Kidney (tissue), 14 donors: ENCODE data around the gene P2RX7. TPM values are rescaled to one million over a fixed set of nuclear protein-coding genes. Genes with fewer than 3 reads are reported as not detected.

Experiments
- DNase-seq, 5 donors: peaks; one replicate each; pipeline ENCODE4 v3.0.0-alpha.2; 2013 to 2020
- FAIRE-seq: peaks from 2 replicates; lab custom pipeline; 2012; peaks lifted over from hg19 to GRCh38; lab: Jason Lieb, UNC
- H3K27ac ChIP-seq, 2 donors: one replicate each; pipeline ENCODE4 v1.7.0; 2013; ENCODE audit warnings: low read depth in 2 of 2, low read length in 2 of 2, inconsistent platforms in 1 of 2
- H3K27me3 ChIP-seq: one replicate; pipeline ENCODE4 v1.7.1; 2013; ENCODE audit warnings: low read length, inconsistent platforms; ENCODE audit not compliant: control insufficient read depth, insufficient read depth
- H3K36me3 ChIP-seq, 3 donors: one replicate each; pipeline versions ENCODE4 v1.7.0 to v1.7.1; 2013; ENCODE audit warnings: low read length in 3 of 3, control low read depth in 1 of 3, inconsistent platforms in 1 of 3; ENCODE audit not compliant: insufficient read depth in 3 of 3, control insufficient read depth in 2 of 3
- H3K4me1 ChIP-seq, 3 donors: one replicate each; pipeline versions ENCODE4 v1.7.0 to v1.7.1; 2013; ENCODE audit warnings: low read length in 3 of 3, inconsistent platforms in 1 of 3, low read depth in 1 of 3; ENCODE audit not compliant: control insufficient read depth in 2 of 3, insufficient read depth in 2 of 3
- H3K4me3 ChIP-seq, 3 donors: one replicate each; pipeline versions ENCODE4 v1.7.0 to v1.8.1; 2013; ENCODE audit warnings: low read length in 3 of 3, control low read depth in 1 of 3, inconsistent platforms in 1 of 3
- H3K9ac ChIP-seq, 3 donors: one replicate each; pipeline versions ENCODE4 v1.7.0 to v1.7.1; 2013; ENCODE audit warnings: low read length in 3 of 3, control low read depth in 1 of 3, inconsistent platforms in 1 of 3
- H3K9me3 ChIP-seq, 3 donors: one replicate each; pipeline versions ENCODE4 v1.7.0 to v1.7.1; 2013; ENCODE audit warnings: low read length in 3 of 3, control low read depth in 1 of 3, inconsistent platforms in 1 of 3; ENCODE audit not compliant: control insufficient read depth in 2 of 3, insufficient read depth in 1 of 3
- intact Hi-C: fragments of 100-400 bp; cut with DNase I; formaldehyde crosslinking; loops from one replicate; pipeline ENCODE4 v1.11.1; 2022
- polyA plus RNA-seq: library from polyadenylated mRNA; stranded (reverse); fragments of 350-450 nt; fragmentation: Illumina TruSeq; extraction: RNeasy Lipid Tissue Mini Kit (QIAGEN cat#74804); gene quantifications from one replicate; pipeline ENCODE4 v1.2.3, GENCODE V29; 2014; ENCODE audit warnings: low read depth, low replicate concordance; ENCODE audit not compliant: insufficient read depth
- total RNA-seq: library from RNA; stranded (reverse); fragmentation: NEBNext Ultra II Directional; extraction: Animal tissue kit (Norgen Biotek cat#: 25700); gene quantifications from one replicate; pipeline ENCODE4 v1.2.1, GENCODE V29; 2021
- TF ChIP-seq, protein P1 (sequence below): IDR thresholded peaks from 3 replicates; pipeline ENCODE4 v1.5.1; 2012; ENCODE audit warnings: mild to moderate bottlenecking, moderate library complexity, borderline replicate concordance; ENCODE audit not compliant: insufficient read depth; ENCODE audit errors: extremely low read depth
- donor health status: control.
- donor health status: control.
- donor health status: control.
- donor health status: control.
- donor health status: control.
- donor health status: DM: yes; HTN: yes; CAD: no.
- donor health status: Normal renal cell carcinoma (clear cell type).

P2RX7 gene
- total and polyA plus RNA-seq, 2 donors from 2014 or later: 0.45 to 3.5 TPM

DNA sequence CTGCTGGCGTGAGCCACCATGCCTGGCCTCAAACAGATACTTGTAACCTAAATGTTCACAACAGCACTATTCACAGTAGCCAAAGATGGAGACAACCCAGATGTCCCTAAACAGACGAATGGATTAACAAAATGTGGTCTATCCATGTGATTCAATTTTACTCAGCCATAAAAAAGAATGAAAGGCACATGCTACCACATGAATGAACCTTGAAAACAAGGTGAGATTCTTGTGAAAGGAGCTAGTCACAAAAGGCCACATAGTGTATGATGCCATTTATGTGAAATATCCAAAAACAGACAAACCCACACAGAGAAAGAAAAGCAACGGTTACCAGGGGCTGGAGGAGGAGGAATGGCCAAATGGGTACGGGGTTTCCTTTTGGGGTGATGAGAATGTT lies 19.6 kb upstream of the P2RX7 start:
- H3K36me3 ChIP-seq: no peaks in the 10 kb centered on the region
- no peak overlapping the region for H3K27ac ChIP-seq
- TF ChIP-seq, protein P1, sequence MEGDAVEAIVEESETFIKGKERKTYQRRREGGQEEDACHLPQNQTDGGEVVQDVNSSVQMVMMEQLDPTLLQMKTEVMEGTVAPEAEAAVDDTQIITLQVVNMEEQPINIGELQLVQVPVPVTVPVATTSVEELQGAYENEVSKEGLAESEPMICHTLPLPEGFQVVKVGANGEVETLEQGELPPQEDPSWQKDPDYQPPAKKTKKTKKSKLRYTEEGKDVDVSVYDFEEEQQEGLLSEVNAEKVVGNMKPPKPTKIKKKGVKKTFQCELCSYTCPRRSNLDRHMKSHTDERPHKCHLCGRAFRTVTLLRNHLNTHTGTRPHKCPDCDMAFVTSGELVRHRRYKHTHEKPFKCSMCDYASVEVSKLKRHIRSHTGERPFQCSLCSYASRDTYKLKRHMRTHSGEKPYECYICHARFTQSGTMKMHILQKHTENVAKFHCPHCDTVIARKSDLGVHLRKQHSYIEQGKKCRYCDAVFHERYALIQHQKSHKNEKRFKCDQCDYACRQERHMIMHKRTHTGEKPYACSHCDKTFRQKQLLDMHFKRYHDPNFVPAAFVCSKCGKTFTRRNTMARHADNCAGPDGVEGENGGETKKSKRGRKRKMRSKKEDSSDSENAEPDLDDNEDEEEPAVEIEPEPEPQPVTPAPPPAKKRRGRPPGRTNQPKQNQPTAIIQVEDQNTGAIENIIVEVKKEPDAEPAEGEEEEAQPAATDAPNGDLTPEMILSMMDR: no peak
- no peaks in the 10 kb centered on the region for H3K9me3 ChIP-seq
- H3K4me1 ChIP-seq: no peaks in the 10 kb centered on the region
- FAIRE-seq (no peak), DNase-seq (no peak)
- no peaks in the 10 kb centered on the region for H3K27me3 ChIP-seq
- intact Hi-C loops: no loop called here
- no peak overlapping the region for H3K4me3 ChIP-seq
- H3K9ac ChIP-seq: no peak overlapping the region

GRCh38 chr12:121114019-121114639 lies 18.5 kb upstream of the P2RX7 start:
- TF ChIP-seq, protein P1: no peak
- Histone ChIP-seq H3K9me3 (no peaks in the 10 kb centered on the region), H3K4me1 (no peaks in the 10 kb centered on the region), H3K36me3 (no peaks in the 10 kb centered on the region), H3K27ac (no peak overlapping the region), H3K9ac (no peak overlapping the region), H3K4me3 (no peak overlapping the region), H3K27me3 (no peaks in the 10 kb centered on the region)
- no peak for FAIRE-seq
- no peak for DNase-seq
- intact Hi-C loops: no loop called here

GRCh38 chr12:121114806-121115205 lies 17.9 kb upstream of the P2RX7 start:
- Histone ChIP-seq H3K9me3 (no peaks in the 10 kb centered on the region), H3K27me3 (no peaks in the 10 kb centered on the region), H3K4me1 (no peaks in the 10 kb centered on the region), H3K4me3 (no peak overlapping the region), H3K9ac (no peak overlapping the region), H3K36me3 (no peaks in the 10 kb centered on the region), H3K27ac (no peak overlapping the region)
- TF ChIP-seq, protein P1: no peak
- FAIRE-seq (no peak), DNase-seq (no peak)
- intact Hi-C loops: no loop called here

DNA sequence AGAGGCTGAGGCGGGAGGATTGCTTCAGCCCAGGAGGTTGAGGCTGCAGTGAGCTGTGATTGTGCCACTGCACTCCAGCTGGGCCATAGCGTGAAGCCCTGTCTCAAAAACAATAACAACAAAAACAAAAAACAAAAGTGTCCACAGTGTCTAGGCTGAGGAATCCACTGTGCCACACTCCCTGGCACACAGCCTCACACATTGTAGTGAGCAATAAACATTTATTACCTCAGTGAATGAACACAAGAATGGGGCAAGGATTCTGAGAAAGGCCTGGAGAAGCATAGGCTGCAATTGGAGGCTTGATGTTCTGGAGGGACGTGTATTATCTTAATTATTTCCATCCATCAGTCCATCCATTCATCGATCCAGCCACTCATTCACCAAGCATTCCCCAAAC lies 17.1 kb upstream of the P2RX7 start:
- TF ChIP-seq, protein P1: no peak
- intact Hi-C loops: no loop called here
- Histone ChIP-seq H3K27me3 (no peaks in the 10 kb centered on the region), H3K4me3 (no peak overlapping the region), H3K9ac (no peak overlapping the region), H3K4me1 (no peaks in the 10 kb centered on the region), H3K36me3 (no peaks in the 10 kb centered on the region), H3K9me3 (no peaks in the 10 kb centered on the region), H3K27ac (no peak overlapping the region)
- no peak for FAIRE-seq
- no peak for DNase-seq
